ENCODE data around the gene RTBDN.

RTBDN gene

DNA sequence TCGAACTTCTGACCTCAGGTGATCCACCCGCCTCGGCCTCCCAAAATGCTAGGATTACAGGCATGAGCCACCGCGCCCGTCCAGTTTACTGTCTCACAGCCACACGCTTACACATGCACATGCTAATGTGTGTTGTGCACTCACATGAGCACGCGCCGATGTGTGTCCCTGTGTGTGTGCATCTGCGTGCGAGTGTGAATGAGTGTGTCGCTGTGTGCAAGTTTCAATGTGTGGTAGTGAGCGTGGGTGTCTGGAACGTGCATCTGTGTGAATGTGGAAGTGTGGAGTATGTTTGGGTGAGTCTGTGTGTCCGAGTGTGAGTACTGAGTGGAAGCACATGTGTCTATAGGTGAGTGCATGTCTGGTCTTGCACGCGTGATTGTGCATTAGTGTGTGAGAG lies 8.1 kb upstream of the RTBDN start:
- ATAC-seq (ENCODE audit: low read depth): no peak
- DNase-seq (ENCODE audit: low spot score): no peak
- Histone ChIP-seq H3K4me3 (ENCODE audit: severe bottlenecking) (no peak overlapping the region), H3K4me1 (ENCODE audit: insufficient read depth, poor library complexity, severe bottlenecking) (no peaks in the 10 kb centered on the region), H3K36me3 (ENCODE audit: low read depth) (no peaks in the 10 kb centered on the region), H3K27me3 (ENCODE audit: insufficient read depth, poor library complexity, severe bottlenecking) (peaks cover 27% of the 10 kb centered on the region), H3K9me3 (ENCODE audit: severe bottlenecking) (no peaks in the 10 kb centered on the region), H3K27ac (ENCODE audit: poor library complexity, severe bottlenecking) (no peak overlapping the region)
- TF ChIP-seq, protein P1, sequence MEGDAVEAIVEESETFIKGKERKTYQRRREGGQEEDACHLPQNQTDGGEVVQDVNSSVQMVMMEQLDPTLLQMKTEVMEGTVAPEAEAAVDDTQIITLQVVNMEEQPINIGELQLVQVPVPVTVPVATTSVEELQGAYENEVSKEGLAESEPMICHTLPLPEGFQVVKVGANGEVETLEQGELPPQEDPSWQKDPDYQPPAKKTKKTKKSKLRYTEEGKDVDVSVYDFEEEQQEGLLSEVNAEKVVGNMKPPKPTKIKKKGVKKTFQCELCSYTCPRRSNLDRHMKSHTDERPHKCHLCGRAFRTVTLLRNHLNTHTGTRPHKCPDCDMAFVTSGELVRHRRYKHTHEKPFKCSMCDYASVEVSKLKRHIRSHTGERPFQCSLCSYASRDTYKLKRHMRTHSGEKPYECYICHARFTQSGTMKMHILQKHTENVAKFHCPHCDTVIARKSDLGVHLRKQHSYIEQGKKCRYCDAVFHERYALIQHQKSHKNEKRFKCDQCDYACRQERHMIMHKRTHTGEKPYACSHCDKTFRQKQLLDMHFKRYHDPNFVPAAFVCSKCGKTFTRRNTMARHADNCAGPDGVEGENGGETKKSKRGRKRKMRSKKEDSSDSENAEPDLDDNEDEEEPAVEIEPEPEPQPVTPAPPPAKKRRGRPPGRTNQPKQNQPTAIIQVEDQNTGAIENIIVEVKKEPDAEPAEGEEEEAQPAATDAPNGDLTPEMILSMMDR (IDR thresholded peaks at IDR 0.05; ENCODE audit: poor library complexity, severe bottlenecking): no peak

DNA sequence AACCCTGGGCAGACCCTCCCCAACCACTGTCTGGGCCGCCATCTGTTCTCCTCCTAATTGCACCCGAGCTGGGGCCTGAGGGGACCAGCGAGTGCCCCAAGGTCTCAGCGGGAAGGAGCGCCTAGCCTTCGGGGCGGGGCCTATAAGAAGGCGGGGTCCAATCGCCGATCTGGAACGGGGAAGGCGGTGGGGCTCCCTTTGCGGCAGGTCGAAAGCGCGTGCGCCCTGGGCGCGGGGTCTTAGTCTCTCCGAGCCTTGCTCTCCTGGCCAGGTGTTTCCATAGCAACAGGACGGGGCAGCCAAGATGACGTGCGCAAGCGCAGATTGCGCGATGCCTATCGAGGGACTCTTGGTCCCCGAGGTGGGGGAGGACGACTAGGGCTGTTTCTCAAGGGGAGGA lies 6.7 kb upstream of the RTBDN start:
- DNase-seq (ENCODE audit: low spot score): no peak
- TF ChIP-seq, protein P1 (IDR thresholded peaks at IDR 0.05; ENCODE audit: poor library complexity, severe bottlenecking): no peak
- no peaks in the 10 kb centered on the region for H3K36me3 ChIP-seq (ENCODE audit: low read depth)
- no peaks in the 10 kb centered on the region for H3K9me3 ChIP-seq (ENCODE audit: severe bottlenecking)
- H3K4me3 ChIP-seq (ENCODE audit: severe bottlenecking): peak overlapping the region; percentile 34
- H3K27me3 ChIP-seq (ENCODE audit: insufficient read depth, poor library complexity, severe bottlenecking): peaks cover 42% of the 10 kb centered on the region
- peak overlapping the region; percentile 10 for H3K27ac ChIP-seq (ENCODE audit: poor library complexity, severe bottlenecking)
- ATAC-seq (ENCODE audit: low read depth): peak; percentile 54
- no peaks in the 10 kb centered on the region for H3K4me1 ChIP-seq (ENCODE audit: insufficient read depth, poor library complexity, severe bottlenecking)

DNA sequence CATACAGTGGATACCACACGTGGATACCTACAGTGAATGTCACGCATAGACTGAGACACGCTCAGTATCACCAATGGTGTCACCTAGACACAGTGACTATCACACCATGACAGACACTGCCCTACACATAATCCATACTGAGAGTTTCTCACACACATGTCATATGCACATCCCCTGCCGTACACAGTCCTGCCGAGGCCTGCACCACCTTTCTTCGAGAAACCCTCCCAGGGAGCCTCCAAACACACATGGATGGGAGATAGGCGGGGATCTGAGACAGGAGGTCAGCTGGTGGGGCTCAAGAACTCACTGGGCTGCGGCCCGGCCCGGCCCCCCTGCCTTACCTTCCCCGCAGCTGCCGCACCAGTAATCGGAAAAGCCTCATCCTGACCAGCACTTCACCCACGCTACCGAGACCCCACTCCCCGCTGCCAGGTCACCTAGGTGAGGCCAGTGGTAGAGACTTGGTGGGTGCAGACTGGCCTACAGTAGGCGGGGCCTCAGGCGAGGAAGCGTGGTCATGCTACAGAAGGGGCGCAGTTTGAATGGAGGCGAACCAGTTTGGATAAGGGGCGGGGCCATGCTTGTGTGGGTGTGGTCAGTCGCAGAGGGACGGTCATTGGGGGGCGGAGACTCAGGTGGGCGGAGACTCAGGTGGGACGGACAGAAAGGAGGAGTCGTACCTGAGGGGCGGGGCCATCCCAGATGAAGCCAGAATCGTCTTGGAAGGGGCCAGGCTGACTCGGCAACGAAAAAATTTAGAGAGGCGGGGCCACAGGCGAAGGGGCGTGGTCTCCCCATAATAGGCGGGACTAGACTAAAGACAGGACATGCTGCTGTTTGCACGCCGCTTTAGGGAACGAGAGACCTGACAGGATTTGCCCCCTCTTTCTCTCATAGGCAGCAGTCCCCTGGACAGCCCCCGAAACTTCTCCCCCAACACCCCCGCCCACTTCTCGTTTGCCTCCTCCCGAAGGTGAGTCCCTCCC lies 6.0 kb upstream of the RTBDN start:
- Histone ChIP-seq H3K36me3 (ENCODE audit: low read depth) (no peaks in the 10 kb centered on the region), H3K27me3 (ENCODE audit: insufficient read depth, poor library complexity, severe bottlenecking) (peaks cover 49% of the 10 kb centered on the region), H3K27ac (ENCODE audit: poor library complexity, severe bottlenecking) (peak overlapping the region; percentile 10), H3K9me3 (ENCODE audit: severe bottlenecking) (no peaks in the 10 kb centered on the region), H3K4me1 (ENCODE audit: insufficient read depth, poor library complexity, severe bottlenecking) (no peaks in the 10 kb centered on the region), H3K4me3 (ENCODE audit: severe bottlenecking) (peak overlapping the region; percentile 34)
- TF ChIP-seq, protein P1 (IDR thresholded peaks at IDR 0.05; ENCODE audit: poor library complexity, severe bottlenecking): no peak
- ATAC-seq (ENCODE audit: low read depth) (peak; percentile 78), DNase-seq (ENCODE audit: low spot score) (peak; percentile 94)

DNA sequence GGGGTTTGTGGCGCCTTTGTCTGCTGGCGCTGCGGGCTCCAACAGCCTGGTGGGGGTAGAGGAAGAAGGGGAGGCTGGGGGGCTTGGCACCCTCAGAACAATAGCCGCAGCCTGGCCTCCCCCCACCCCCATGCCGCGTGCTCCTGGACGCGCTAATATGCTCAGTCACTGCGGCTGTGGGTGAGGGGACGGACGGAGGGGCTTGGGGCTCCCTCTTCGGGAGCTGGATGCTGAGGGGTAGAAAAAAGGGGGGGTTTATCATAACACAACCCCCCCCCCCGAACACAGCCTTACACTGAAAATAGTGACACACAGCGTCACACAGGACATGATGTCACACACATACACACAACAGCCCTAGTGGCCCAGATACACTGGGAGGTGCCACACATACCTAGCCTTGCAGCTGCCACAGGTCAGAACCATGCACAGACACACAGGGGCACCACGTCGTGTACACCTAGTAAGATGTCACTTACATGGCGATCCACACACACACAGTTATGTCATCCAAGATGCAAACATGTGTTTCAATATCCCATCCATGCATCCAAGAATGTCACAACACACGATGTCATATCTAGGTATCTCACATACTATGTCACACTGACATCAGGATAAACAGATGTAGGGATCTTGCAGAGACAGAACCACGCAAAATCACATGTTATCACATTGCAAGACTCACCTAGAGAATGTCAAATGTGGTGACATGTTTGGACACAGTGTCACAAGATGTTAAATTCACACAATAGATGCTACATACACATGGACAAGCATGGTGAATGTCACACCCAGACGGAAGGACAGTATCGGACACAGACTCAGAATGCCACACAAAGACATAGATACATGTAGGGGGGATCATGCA lies 4.7 kb upstream of the RTBDN start:
- TF ChIP-seq, protein P1 (IDR thresholded peaks at IDR 0.05; ENCODE audit: poor library complexity, severe bottlenecking): no peak
- Histone ChIP-seq H3K4me1 (ENCODE audit: insufficient read depth, poor library complexity, severe bottlenecking) (no peaks in the 10 kb centered on the region), H3K9me3 (ENCODE audit: severe bottlenecking) (no peaks in the 10 kb centered on the region), H3K4me3 (ENCODE audit: severe bottlenecking) (peak overlapping the region; percentile 26), H3K27me3 (ENCODE audit: insufficient read depth, poor library complexity, severe bottlenecking) (peaks cover 61% of the 10 kb centered on the region), H3K36me3 (ENCODE audit: low read depth) (no peaks in the 10 kb centered on the region), H3K27ac (ENCODE audit: poor library complexity, severe bottlenecking) (no peak overlapping the region)
- no peak for DNase-seq (ENCODE audit: low spot score)
- ATAC-seq (ENCODE audit: low read depth): no peak

Data from RWPE2 (cell line).